ENCODE results near the gene NPTX1. TPM values are rescaled to one million over a fixed set of nuclear protein-coding genes. Genes with fewer than 3 reads are reported as not detected.

NPTX1 gene
- total and polyA plus RNA-seq, 12 donors, result 0.30 to 68.2 (median 5.5) TPM

- no peak overlapping the region for H3K4me3 ChIP-seq
- no peak overlapping the region for H3K27ac ChIP-seq
- H3K4me1 ChIP-seq (replicated peaks in 1 of 2), result peaks cover 14 to 20% of the 10 kb centered on the region in 2 donors
- TF ChIP-seq POLR2A (IDR thresholded peaks at IDR 0.05) (no peak), CTCF (IDR thresholded peaks at IDR 0.05) (no peak)
- WGBS, 4 donors, result 69 to 77% (median 72%) methylated on average over 15 of the region's 15 CpGs
- H3K27me3 ChIP-seq, result no peaks in the 10 kb centered on the region
- no peaks in the 10 kb centered on the region for H3K9me3 ChIP-seq (replicated peaks in 1 of 3)
- intact Hi-C loops (cut with DNase I), result no loop called here
- no peak for DNase-seq
- no peaks in the 10 kb centered on the region for H3K36me3 ChIP-seq (replicated peaks in 1 of 2)
Observed at GRCh38 chr17:80457236-80457856, 19.1 kb downstream of the NPTX1 start.

GRCh38 chr17:80456465-80457235 is 19.8 kb downstream of the NPTX1 start:
- Histone ChIP-seq H3K4me1 (replicated peaks in 1 of 2) (peaks cover 14 to 20% of the 10 kb centered on the region in 2 donors), H3K9me3 (replicated peaks in 1 of 3) (no peaks in the 10 kb centered on the region), H3K36me3 (replicated peaks in 1 of 2) (no peaks in the 10 kb centered on the region), H3K27me3 (no peaks in the 10 kb centered on the region), H3K4me3 (no peak overlapping the region), H3K27ac (peak overlapping the region in 1 of 5 donors; percentile 98)
- 67 to 90% (median 75%) methylated on average over 8 to 21 of the region's 21 CpGs for WGBS, 4 donors
- no peak for DNase-seq
- intact Hi-C loops (cut with DNase I), result no loop called here
- TF ChIP-seq POLR2A (IDR thresholded peaks at IDR 0.05) (no peak), CTCF (IDR thresholded peaks at IDR 0.05) (no peak)

- Histone ChIP-seq H3K36me3 (replicated peaks in 1 of 2) (no peaks in the 10 kb centered on the region), H3K4me1 (replicated peaks in 1 of 2) (peaks cover 14 to 20% of the 10 kb centered on the region in 2 donors), H3K9me3 (replicated peaks in 1 of 3) (no peaks in the 10 kb centered on the region), H3K4me3 (peak overlapping the region in 1 of 4 donors; percentile 84), H3K27me3 (no peaks in the 10 kb centered on the region), H3K27ac (peak overlapping the region; percentile 98 to 100 (median 99))
- intact Hi-C loops (cut with DNase I), result no loop called here
- no peak for TF ChIP-seq POLR2A (IDR thresholded peaks at IDR 0.05)
- no peak for TF ChIP-seq CTCF (IDR thresholded peaks at IDR 0.05)
- DNase-seq, result peak in 1 of 7 donors; percentile 32
- 47 to 65% (median 53%) methylated on average over 3 to 4 of the region's 4 CpGs for WGBS, 4 donors
Observed at GRCh38 chr17:80455784-80456183, 20.6 kb downstream of the NPTX1 start.

- H3K4me3 ChIP-seq, result peak overlapping the region; percentile 22 to 84 (median 72)
- WGBS, 4 donors, result 3 to 10% (median 4%) methylated on average over 13 to 20 of the region's 20 CpGs
- peak overlapping the region; percentile 98 to 100 (median 99) for H3K27ac ChIP-seq
- TF ChIP-seq CTCF (IDR thresholded peaks at IDR 0.05), result no peak
- TF ChIP-seq POLR2A (IDR thresholded peaks at IDR 0.05), result no peak
- no peaks in the 10 kb centered on the region for H3K9me3 ChIP-seq (replicated peaks in 1 of 3)
- peaks cover 14 to 20% of the 10 kb centered on the region in 2 donors for H3K4me1 ChIP-seq (replicated peaks in 1 of 2)
- no peaks in the 10 kb centered on the region for H3K36me3 ChIP-seq (replicated peaks in 1 of 2)
- H3K27me3 ChIP-seq, result no peaks in the 10 kb centered on the region
- peak in 6 of 7 donors; percentile 75 to 83 (median 78) for DNase-seq
- intact Hi-C loops (cut with DNase I), result no loop called here
Observed at GRCh38 chr17:80455336-80455710, 21.1 kb downstream of the NPTX1 start.

Measured in adrenal gland (tissue), 12 donors.